Heart right ventricle (tissue), 16 donors: Measurements from ENCODE around the gene SP100. TPM values are rescaled to one million over a fixed set of nuclear protein-coding genes. Genes with fewer than 3 reads are reported as not detected.
A peak's percentile ranks its signal among the peaks of the same experiment; 100 is the strongest.

Experiments
- ATAC-seq, 8 donors: fragments of 200-7000 bp; cut with Tn5 transposase; one replicate each; pipeline ENCODE4 v1.9.1; 2020; ENCODE audit warnings: mild to moderate bottlenecking in 8 of 8, moderate library complexity in 8 of 8, moderate number of reproducible peaks in 1 of 8
- DNase-seq, 2 donors: peaks; one replicate each; pipeline ENCODE4 v3.0.0-alpha.2; 2020
- H3K27ac ChIP-seq, 10 donors: fragments of 200-600 bp; sonication (generic) in 2 of 10; one replicate each; pipeline versions ENCODE4 v1.5.0 to v1.8.0; 2020 to 2022; ENCODE audit warnings: mild to moderate bottlenecking in 3 of 10
- H3K27me3 ChIP-seq, 7 donors: fragments of 200-600 bp; one replicate each; pipeline ENCODE4 v1.8.0; 2021 to 2022; ENCODE audit warnings: mild to moderate bottlenecking in 2 of 7
- H3K36me3 ChIP-seq, 9 donors: fragments of 200-600 bp; sonication (generic) in 1 of 9; one replicate each; pipeline versions ENCODE4 v1.5.0 to v1.8.0; 2020 to 2022; ENCODE audit warnings: mild to moderate bottlenecking in 2 of 9
- H3K4me1 ChIP-seq, 9 donors: fragments of 200-600 bp; sonication (generic) in 1 of 9; one replicate each; pipeline versions ENCODE4 v1.5.0 to v1.8.0; 2020 to 2022; ENCODE audit warnings: mild to moderate bottlenecking in 4 of 9
- H3K4me3 ChIP-seq, 10 donors: fragments of 200-600 bp; sonication (generic) in 2 of 10; one replicate each; pipeline versions ENCODE4 v1.5.0 to v1.8.0; 2020 to 2022; ENCODE audit warnings: mild to moderate bottlenecking in 7 of 10, moderate library complexity in 2 of 10
- H3K9me3 ChIP-seq, 11 donors: fragments of 200-600 bp in 10 of 11; sonication (generic) in 2 of 11; one replicate each; pipeline versions ENCODE4 v1.5.0 to v1.8.0; 2013 to 2022; ENCODE audit warnings: mild to moderate bottlenecking in 2 of 11, control low read depth in 1 of 11, moderate library complexity in 1 of 11
- WGBS, 2 donors: extraction: QIAGEN DNeasy Blood & Tissue Kit; methylation state at CpG; one replicate each; pipeline ENCODE4 v1.1.7; 2013; ENCODE audit warnings: inconsistent platforms in 1 of 2; 5-methylcytosine and 5-hydroxymethylcytosine counted together
- intact Hi-C, 10 donors: fragments of 100-400 bp; cut with DNase I; formaldehyde crosslinking; loops; one replicate each; pipeline versions ENCODE4 v1.11.1 to v1.14.2; 2022
- long read RNA-seq, 3 donors: library from polyadenylated mRNA; unstranded; transcript quantifications; one replicate each; pipeline ENCODE4 v2.0.0, GENCODE V29; 2020 to 2021
- polyA plus RNA-seq, 2 donors: library from polyadenylated mRNA; stranded (reverse); fragments of 200-250 nt; gene quantifications; one replicate each; pipeline ENCODE4 v1.2.3, GENCODE V29; 2013
- total RNA-seq, 10 donors: library from RNA; stranded (reverse); fragmentation: NEBNext Ultra II Directional in 3 of 10; extraction: Animal tissue kit (Norgen Biotek cat#: 25700) in 3 of 10; gene quantifications; one replicate each; pipeline versions ENCODE4 v1.2.1 to v1.2.4, GENCODE V29; 2021 to 2023
- TF ChIP-seq, protein P1 (sequence below), 9 donors: fragments of 200-600 bp; sonication (generic) in 2 of 9; IDR thresholded peaks; one replicate each; pipeline versions ENCODE4 v1.5.0 to v1.8.0; 2021 to 2022; ENCODE audit warnings: antibody characterized with exemption in 9 of 9, mild to moderate bottlenecking in 5 of 9, moderate library complexity in 1 of 9
- donor health status: Arrhythmogenic right ventricular cardiomyopathy.
- donor health status: ischemic (EF 13 %, LVEDD 7.1; RV severe dilation, severe dysfunction).
- donor health status: healthy with polysubstance abuse.
- donor health status: DM: no; HTN: yes; CAD: no.
- donor health status: DM: no; HTN: no; CAD: no.
- donor health status: ischemic (EF 25% LVEDD 6.9; RV normal size, moderate dysfunction).
- donor health status: ischemic (EF 25% LVEDD 5.7; RV mildly dilated, moderate dysfunction).
- donor health status: healthy.
- donor health status: DM: yes; HTN: yes; CAD: no.
- donor health status: Ischemic cardiomyopathy.
- donor health status: ischemic (EF 35%, LVEDD 5.7; RV mildly dilated, moderate dysfunction).
- donor health status: nonischemic (EF 11% LVEDD 7.7; RV severe dilation, severe dysfunction).
- donor health status: DM: yes; HTN: yes; CAD: no.
- donor health status: PGD.
- donor health status: ischemic (EF 29% LVEDD 5.4; RV normal size, mild dysfunction).
- donor health status: nonischemic (EF 23%, LVEDD 6.1; RV moderate dilation, normal function).

SP100 gene
- total RNA-seq, result 100 to 1,000 TPM in 1 of 10 donors, 10 to 100 TPM in 9; 45.6 to 123 (median 58.4) TPM
- 10 to 100 TPM; 20.3 to 58.2 TPM for polyA plus RNA-seq
- long read RNA-seq, donor 1, transcript SP100-204 (15 exons, 1,898 nt), result major isoform, 16 of 60 reads
- long read RNA-seq, donor 1, partial matches to known transcripts, result 11 of 60 reads
- long read RNA-seq, donor 1, other reads (novel, unspliced or antisense), result 26 of 60 reads
- long read RNA-seq, donor 2, transcript SP100-204 (15 exons, 1,898 nt), result major isoform, 32 of 73 reads
- long read RNA-seq, donor 2, transcript SP100-205 (14 exons, 1,802 nt), result minor isoform, 8 of 73 reads
- long read RNA-seq, donor 2, partial matches to known transcripts, result 6 of 73 reads
- long read RNA-seq, donor 2, other reads (novel, unspliced or antisense), result 27 of 73 reads
- long read RNA-seq, donor 3, transcript SP100-204 (15 exons, 1,898 nt), result major isoform, 37 of 126 reads
- long read RNA-seq, donor 3, transcript SP100-205 (14 exons, 1,802 nt), result minor isoform, 12 of 126 reads
- long read RNA-seq, donor 3, partial matches to known transcripts, result 31 of 126 reads
- long read RNA-seq, donor 3, other reads (novel, unspliced or antisense), result 44 of 126 reads

- intact Hi-C loops, result loop anchor here in 2 of 10 donors (5.0 to 10.0 kb wide), 2 partner anchors 89 to 191 kb away; partner anchors contain the start of genes SP140 (in 1 of the 2) and SP140L (in 1 of the 2)
- Histone ChIP-seq H3K9me3 (no peaks in the 10 kb centered on the region), H3K4me1 (peaks cover 8 to 83% (median 58%) of the 10 kb centered on the region in 9 donors), H3K36me3 (peaks cover 0 to 15% (median 0%) of the 10 kb centered on the region in 9 donors), H3K4me3 (peak within 1 kb of the TSS; percentile 55 to 70 (median 63)), H3K27me3 (no peaks in the 10 kb centered on the region), H3K27ac (peak within 1 kb of the TSS; percentile 90 to 98 (median 94))
- peak; percentile 73 to 87 for DNase-seq
- TF ChIP-seq, protein P1, sequence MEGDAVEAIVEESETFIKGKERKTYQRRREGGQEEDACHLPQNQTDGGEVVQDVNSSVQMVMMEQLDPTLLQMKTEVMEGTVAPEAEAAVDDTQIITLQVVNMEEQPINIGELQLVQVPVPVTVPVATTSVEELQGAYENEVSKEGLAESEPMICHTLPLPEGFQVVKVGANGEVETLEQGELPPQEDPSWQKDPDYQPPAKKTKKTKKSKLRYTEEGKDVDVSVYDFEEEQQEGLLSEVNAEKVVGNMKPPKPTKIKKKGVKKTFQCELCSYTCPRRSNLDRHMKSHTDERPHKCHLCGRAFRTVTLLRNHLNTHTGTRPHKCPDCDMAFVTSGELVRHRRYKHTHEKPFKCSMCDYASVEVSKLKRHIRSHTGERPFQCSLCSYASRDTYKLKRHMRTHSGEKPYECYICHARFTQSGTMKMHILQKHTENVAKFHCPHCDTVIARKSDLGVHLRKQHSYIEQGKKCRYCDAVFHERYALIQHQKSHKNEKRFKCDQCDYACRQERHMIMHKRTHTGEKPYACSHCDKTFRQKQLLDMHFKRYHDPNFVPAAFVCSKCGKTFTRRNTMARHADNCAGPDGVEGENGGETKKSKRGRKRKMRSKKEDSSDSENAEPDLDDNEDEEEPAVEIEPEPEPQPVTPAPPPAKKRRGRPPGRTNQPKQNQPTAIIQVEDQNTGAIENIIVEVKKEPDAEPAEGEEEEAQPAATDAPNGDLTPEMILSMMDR (IDR thresholded peaks at IDR 0.05), result no peak
- 7 to 22% methylated on average over 12 of the region's 12 CpGs for WGBS, 2 donors
- ATAC-seq, result peak; percentile 81 to 92 (median 86)
Measured at GRCh38 chr2:230416061-230416721, at the start of gene SP100. TSS of gene SP100 (plus strand) at chr2:230416201. CDS start at chr2:230416297, 96 bp downstream.

- Histone ChIP-seq H3K27me3 (no peaks in the 10 kb centered on the region), H3K36me3 (peaks cover 0 to 56% (median 0%) of the 10 kb centered on the region in 9 donors), H3K27ac (no peak overlapping the region), H3K4me1 (peaks cover 0 to 11% (median 0%) of the 10 kb centered on the region in 9 donors), H3K9me3 (no peaks in the 10 kb centered on the region), H3K4me3 (no peak overlapping the region)
- TF ChIP-seq, protein P1 (IDR thresholded peaks at IDR 0.05), result no peak
- DNase-seq, result no peak
- WGBS, 2 donors, result 96 to 97% methylated on average over 2 of the region's 2 CpGs
- no peak for ATAC-seq
- intact Hi-C loops, result loop anchor here in 1 of 10 donors (10.0 kb wide), 1 partner anchor 167 kb away; the partner anchor contains the start of gene SP110
Measured at GRCh38 chr2:230382108-230382507, 33.9 kb upstream of the SP100 start.

- DNase-seq (no peak), ATAC-seq (no peak)
- peaks cover 0 to 11% (median 0%) of the 10 kb centered on the region in 9 donors for H3K4me1 ChIP-seq
- H3K27ac ChIP-seq, result no peak overlapping the region
- no peaks in the 10 kb centered on the region for H3K9me3 ChIP-seq
- WGBS, 2 donors, result 69 to 72% methylated on average over 5 of the region's 5 CpGs
- peaks cover 0 to 63% (median 0%) of the 10 kb centered on the region in 9 donors for H3K36me3 ChIP-seq
- intact Hi-C loops, result loop anchor here in 1 of 10 donors (10.0 kb wide), 1 partner anchor 169 kb away; the partner anchor contains the start of gene SP110
- TF ChIP-seq, protein P1 (IDR thresholded peaks at IDR 0.05), result no peak
- H3K4me3 ChIP-seq, result no peak overlapping the region
- no peaks in the 10 kb centered on the region for H3K27me3 ChIP-seq
Measured at GRCh38 chr2:230383453-230383852, 32.5 kb upstream of the SP100 start.

GRCh38 chr2:230384986-230385385 is 31.0 kb upstream of the SP100 start:
- DNase-seq (no peak), ATAC-seq (peak in 1 of 8 donors; percentile 55)
- Histone ChIP-seq H3K27ac (no peak overlapping the region), H3K27me3 (no peaks in the 10 kb centered on the region), H3K9me3 (no peaks in the 10 kb centered on the region), H3K36me3 (peaks cover 0 to 76% (median 0%) of the 10 kb centered on the region in 9 donors), H3K4me3 (no peak overlapping the region), H3K4me1 (peaks cover 0 to 11% (median 0%) of the 10 kb centered on the region in 9 donors)
- TF ChIP-seq, protein P1 (IDR thresholded peaks at IDR 0.05), result no peak
- intact Hi-C loops, result loop anchor here in 1 of 10 donors (10.0 kb wide), 1 partner anchor 170 kb away; the partner anchor contains the start of gene SP110
- 57 to 69% methylated on average over 6 of the region's 6 CpGs for WGBS, 2 donors
